Breast epithelium (tissue), 3 donors: ENCODE data around the gene C2CD4A.

ENCODE experiments used
- CTCF ChIP-seq, 3 donors: fragments of 450-650 bp; IDR thresholded peaks; one replicate each; pipeline ENCODE4 v1.5.1; 2016 to 2017; ENCODE audit warnings: antibody characterized with exemption in 3 of 3, mild to moderate bottlenecking in 3 of 3, moderate library complexity in 3 of 3
- POLR2A ChIP-seq: fragments of 450-650 bp; IDR thresholded peaks from one replicate; pipeline ENCODE4 v1.6.1; 2016; ENCODE audit warnings: antibody characterized with exemption, mild to moderate bottlenecking, moderate library complexity

- no peak for TF ChIP-seq CTCF (IDR thresholded peaks at IDR 0.05)
- no peak for TF ChIP-seq POLR2A
These were observed 46.1 kb upstream of the C2CD4A start for GRCh38 chr15:62020576-62021160.
